HG03442 (cell line): ENCODE data around the gene OR51I1.

Experiments
- ATAC-seq: cut with Tn5 transposase; IDR thresholded peaks from one replicate; pipeline ENCODE4 v1.9.1; 2021; ENCODE audit warnings: mild to moderate bottlenecking, moderate library complexity; ENCODE audit not compliant: unreplicated experiment

The OR51I1 gene

GRCh38 chr11:5441414-5441813 lies at the start of gene OR51I1:
Gene OR51I1 (minus strand): TSS chr11:5441514. CDS start chr11:5441514, 0 bp downstream.
- ATAC-seq, result no peak

GRCh38 chr11:5489576-5490357 lies 48.5 kb upstream of the OR51I1 start:
- no peak for ATAC-seq

GRCh38 chr11:5488798-5489399 lies 47.6 kb upstream of the OR51I1 start:
- no peak for ATAC-seq

GRCh38 chr11:5488385-5488784 lies 47.1 kb upstream of the OR51I1 start, which contains the start of gene OR52D1:
Gene OR52D1 (plus strand): TSS chr11:5488685. CDS start chr11:5488707, 22 bp downstream.
- no peak for ATAC-seq

GRCh38 chr11:5486421-5486820 lies 45.1 kb upstream of the OR51I1 start:
- ATAC-seq, result no peak

- ATAC-seq, result no peak
Measured at GRCh38 chr11:5486003-5486402, 44.7 kb upstream of the OR51I1 start.

GRCh38 chr11:5476186-5476819 lies 35.0 kb upstream of the OR51I1 start:
- ATAC-seq, result peak; percentile 83

- ATAC-seq, result no peak
Measured at GRCh38 chr11:5473921-5474320, 32.6 kb upstream of the OR51I1 start.

- no peak for ATAC-seq
Measured at GRCh38 chr11:5467527-5467926, 26.2 kb upstream of the OR51I1 start.

GRCh38 chr11:5460983-5461621 lies 19.8 kb upstream of the OR51I1 start:
- ATAC-seq, result no peak

GRCh38 chr11:5449432-5449831 lies 8.1 kb upstream of the OR51I1 start:
- no peak for ATAC-seq

GRCh38 chr11:5449023-5449422 lies 7.7 kb upstream of the OR51I1 start, which contains the start of gene OR51I2:
Gene OR51I2 (plus strand): TSS chr11:5449323. CDS start chr11:5453489, 4,166 bp downstream.
- no peak for ATAC-seq

- ATAC-seq, result no peak
Measured at GRCh38 chr11:5443835-5444393, 2.6 kb upstream of the OR51I1 start.

- ATAC-seq, result no peak
Measured at GRCh38 chr11:5423131-5423530, 18.2 kb downstream of the OR51I1 start.

- ATAC-seq, result no peak
Measured at GRCh38 chr11:5421811-5422210, 19.5 kb downstream of the OR51I1 start, which contains the start of gene OR51Q1. Gene OR51Q1 (plus strand): TSS chr11:5422111. CDS start chr11:5422201, 90 bp downstream.

- no peak for ATAC-seq
Measured at GRCh38 chr11:5420993-5421392, 20.3 kb downstream of the OR51I1 start.

- no peak for ATAC-seq
Measured at GRCh38 chr11:5405173-5405572, 36.1 kb downstream of the OR51I1 start.

GRCh38 chr11:5398936-5399335 lies 42.4 kb downstream of the OR51I1 start:
- ATAC-seq, result no peak

- no peak for ATAC-seq
Measured at GRCh38 chr11:5394091-5394490, 47.2 kb downstream of the OR51I1 start.
